SKM-1 (cell line): ENCODE data around the gene RPRD2.
"Not testable (repeated sequence)": the region's sequence is repeated elsewhere in the genome, so short reads cannot be mapped to it uniquely, and the experiment has no call there.

Experiments
- DNase-seq: peaks from one replicate; lab custom pipeline; 2025; ENCODE audit not compliant: unreplicated experiment; lab: John Stamatoyannopoulos, UW

Gene RPRD2

DNA sequence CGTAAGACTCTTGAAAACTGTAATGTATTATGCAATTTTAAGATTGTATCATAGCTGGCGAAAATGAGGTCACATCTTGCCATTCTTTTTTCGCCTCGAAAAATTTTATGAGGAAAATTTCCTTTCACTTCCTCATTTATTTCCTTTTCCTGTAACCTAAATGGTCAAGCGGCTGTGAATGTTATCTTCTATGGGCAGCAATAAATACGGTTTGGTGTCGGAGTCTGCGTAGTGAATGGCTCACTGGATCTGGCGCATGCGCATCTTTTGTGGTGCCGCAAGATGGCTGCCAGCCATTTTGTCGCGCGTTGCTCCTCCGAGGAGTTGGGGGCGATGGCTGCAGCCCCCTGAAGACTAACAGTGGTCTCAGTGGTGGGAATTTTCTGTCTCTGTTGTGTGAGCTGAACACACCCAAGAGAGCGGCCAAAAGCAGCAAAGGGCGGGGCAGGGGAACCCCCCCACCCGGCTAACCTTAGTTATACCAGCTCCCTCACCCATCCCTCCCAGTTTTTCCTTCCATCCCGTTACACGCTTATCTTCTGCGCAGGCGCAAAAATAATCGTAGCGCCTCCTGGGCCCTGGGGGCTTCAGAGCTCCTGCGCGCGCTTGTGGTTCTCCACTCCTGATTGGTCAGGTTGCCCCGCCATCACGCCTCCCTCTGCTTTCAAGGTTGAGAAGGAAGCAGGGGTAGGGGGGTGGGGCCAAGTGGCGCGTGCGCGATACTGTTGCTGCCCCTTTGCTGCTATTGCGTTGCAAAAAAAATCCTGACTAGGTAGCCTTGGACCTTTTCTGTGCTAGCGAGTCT, at the start of gene RPRD2:
RPRD2 (plus strand) TSS at position 722 of the 805 bp plus-strand sequence. CDS start 568 bp downstream, outside the sequence.
- DNase-seq = peak; percentile 99

GRCh38 chr1:150314691-150315090, 49.3 kb upstream of the RPRD2 start:
- not testable (repeated sequence) for DNase-seq

DNA sequence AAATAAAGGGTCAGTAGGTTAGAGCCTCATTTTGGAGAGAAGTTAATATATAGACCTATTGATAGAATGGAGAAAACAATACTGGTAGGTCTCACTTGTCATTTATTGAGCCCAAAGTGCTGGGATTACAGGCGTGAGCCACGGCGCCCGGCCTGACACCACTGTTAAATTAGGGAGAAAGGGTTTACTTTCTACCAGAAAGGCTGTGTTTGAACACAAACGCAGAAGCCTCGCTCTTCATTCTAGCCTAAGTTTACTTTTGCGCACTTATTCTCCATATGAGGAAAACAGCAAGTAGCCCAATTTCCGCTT, 43.3 kb upstream of the RPRD2 start:
- DNase-seq = no peak

- DNase-seq = no peak
Measured at GRCh38 chr1:150321826-150322166, 42.2 kb upstream of the RPRD2 start.

DNA sequence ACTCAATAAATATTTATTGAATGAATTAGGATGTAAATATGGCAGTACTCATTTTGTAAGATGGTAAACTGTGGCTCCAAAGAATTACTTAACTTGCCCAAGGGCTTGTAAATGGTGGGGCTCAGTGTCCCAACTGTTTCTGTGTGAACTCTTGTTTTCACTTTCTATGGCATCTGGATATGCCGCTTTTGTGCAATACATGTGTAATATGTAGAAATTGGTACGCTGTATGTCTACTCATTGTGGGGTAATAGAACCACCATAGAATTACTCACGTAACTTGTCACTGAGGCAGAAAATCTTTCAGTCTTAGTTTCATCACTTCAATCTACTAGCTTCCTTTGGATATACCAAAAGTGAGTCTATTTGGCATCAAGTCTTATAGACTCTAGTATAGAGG, 41.6 kb upstream of the RPRD2 start:
- DNase-seq = peak; percentile 44

- DNase-seq = no peak
Measured at GRCh38 chr1:150332651-150333290, 31.2 kb upstream of the RPRD2 start.

DNA sequence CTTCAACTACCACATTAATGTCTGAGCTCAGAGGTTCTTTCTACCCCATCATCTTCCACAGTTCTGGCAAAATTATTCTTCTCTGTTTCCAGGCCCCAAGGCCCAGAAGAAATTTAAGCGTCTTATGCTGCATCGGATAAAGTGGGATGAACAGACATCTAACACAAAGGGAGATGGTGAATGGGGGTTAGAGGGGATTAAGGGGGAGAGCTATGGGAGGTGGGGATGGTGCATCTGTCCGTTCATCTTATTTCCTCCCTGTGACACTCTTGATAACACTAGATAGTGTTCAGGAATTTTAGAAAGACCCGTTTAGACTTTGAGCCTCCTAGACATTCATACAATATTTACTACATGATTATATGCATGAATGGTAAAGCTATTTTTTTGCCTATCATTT, 17.6 kb upstream of the RPRD2 start:
- no peak for DNase-seq

DNA sequence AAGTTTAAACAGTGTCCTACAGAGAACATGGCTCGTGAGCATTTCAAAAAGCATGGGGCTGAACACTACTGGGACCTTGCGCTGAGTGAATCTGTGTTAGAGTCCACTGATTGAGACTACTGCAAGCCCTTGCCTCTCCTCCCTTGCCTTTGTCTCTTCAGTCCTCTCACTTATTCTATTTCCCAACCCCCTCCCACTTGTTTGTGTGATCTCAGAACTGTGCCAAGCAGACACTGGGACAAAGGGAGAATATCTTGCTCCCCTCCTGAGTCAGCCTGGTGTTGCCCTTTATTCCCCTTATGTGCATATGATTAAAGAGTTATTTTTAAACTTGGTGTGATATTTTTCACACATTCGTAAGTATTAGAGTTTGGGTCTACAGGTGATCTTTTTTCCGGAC, 11.1 kb upstream of the RPRD2 start:
- no peak for DNase-seq

GRCh38 chr1:150362721-150363425, 1.1 kb upstream of the RPRD2 start:
- DNase-seq = no peak

DNA sequence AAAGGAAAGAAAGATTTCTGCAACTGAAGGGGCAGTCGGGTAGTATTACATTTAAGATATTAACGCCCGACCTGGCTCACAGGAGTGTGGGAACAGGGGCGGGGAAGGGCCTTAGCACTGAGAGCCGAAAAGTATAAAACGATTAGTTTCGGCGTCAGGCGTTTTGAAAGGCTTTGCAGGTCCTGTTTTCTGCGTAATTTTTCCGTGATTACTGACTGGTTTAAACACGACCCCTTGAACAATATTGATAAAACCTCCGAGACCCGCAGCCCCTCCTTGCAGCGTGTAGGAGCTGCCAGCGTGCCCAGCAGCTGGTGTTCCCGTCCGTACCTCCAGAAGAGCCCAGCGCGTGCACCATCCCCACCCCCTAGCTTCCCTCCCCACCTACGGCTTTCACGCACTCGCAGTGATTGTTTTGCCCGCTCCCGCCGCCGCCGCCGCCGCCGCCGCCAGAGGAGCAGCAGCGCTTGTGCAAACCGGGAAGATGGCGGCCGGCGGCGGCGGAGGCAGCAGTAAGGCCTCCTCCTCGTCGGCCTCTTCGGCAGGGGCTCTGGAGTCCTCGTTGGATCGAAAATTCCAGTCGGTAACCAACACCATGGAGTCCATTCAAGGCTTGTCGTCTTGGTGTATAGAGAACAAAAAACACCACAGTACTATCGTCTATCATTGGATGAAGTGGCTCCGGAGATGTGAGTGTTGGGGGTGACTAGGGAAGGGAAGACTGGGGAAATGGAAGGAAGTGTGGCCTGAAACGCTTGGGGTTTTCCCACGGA, 470 bp downstream of the RPRD2 start:
- peak; percentile 63 for DNase-seq

DNA sequence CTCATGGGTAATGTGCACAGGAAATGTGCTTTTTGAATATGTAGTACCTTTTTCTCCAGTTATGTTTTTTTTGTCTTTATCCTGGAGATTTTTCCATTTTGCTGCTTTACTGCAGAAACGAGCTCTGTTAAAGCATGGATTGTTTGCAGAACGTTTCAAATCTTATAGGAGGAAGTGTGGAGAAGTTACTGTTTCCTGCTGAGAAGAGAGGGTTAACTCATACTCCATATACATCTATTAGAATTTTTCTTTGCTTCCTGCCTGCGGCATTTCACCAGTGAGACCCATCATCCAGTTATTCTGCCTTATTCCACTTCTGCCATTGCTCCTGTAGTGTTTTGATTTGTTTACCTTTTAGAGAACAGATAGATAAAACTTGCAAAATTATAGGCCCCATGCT, 2.0 kb downstream of the RPRD2 start:
- peak; percentile 49 for DNase-seq

- no peak for DNase-seq
Measured at GRCh38 chr1:150366416-150367296, 2.7 kb downstream of the RPRD2 start.

- no peak for DNase-seq
Measured at GRCh38 chr1:150371110-150371509, 7.2 kb downstream of the RPRD2 start.

GRCh38 chr1:150372580-150372979, 8.6 kb downstream of the RPRD2 start:
- DNase-seq = no peak

- no peak for DNase-seq
Measured at GRCh38 chr1:150376110-150376509, 12.2 kb downstream of the RPRD2 start.

GRCh38 chr1:150383631-150384324, 19.8 kb downstream of the RPRD2 start:
- no peak for DNase-seq

GRCh38 chr1:150385537-150386445, 21.8 kb downstream of the RPRD2 start:
- DNase-seq = no peak

GRCh38 chr1:150386592-150386991, 22.6 kb downstream of the RPRD2 start:
- no peak for DNase-seq

DNA sequence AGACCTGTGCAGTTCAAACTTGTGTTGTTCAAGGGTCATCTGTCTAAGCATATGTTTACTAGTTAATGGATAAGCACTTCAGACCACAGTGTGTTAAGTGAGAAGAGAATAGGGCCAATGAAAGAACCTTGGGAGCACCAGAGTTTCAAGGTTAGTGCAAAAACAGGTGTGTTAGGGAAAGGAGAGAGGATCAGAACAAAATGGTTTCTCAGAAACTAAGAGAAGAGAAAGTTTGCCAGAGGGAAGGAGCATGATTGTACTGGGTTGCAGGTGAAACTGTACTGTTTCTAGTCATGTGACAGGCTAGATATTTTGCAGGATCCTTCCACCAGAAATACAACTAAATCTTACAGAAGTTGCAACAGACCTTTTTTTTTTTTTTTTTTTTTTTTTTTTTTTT, 23.3 kb downstream of the RPRD2 start:
- no peak for DNase-seq
